GM23248 (cell line): ENCODE data around the gene MRM2.

Source experiments
- EZH2 ChIP-seq: fragments of 200-600 bp; sonication (generic); IDR thresholded peaks from 2 replicates; pipeline ENCODE4 v1.6.1; 2018; ENCODE audit warnings: antibody characterized with exemption, mild to moderate bottlenecking; ENCODE audit not compliant: insufficient read depth, poor library complexity, severe bottlenecking
- EZH2phosphoT487 ChIP-seq: fragments of 200-600 bp; sonication (generic); IDR thresholded peaks from 2 replicates; pipeline ENCODE4 v1.6.1; 2018; ENCODE audit warnings: antibody characterized with exemption, moderate library complexity, mild to moderate bottlenecking, low read depth; ENCODE audit not compliant: insufficient read depth

DNA sequence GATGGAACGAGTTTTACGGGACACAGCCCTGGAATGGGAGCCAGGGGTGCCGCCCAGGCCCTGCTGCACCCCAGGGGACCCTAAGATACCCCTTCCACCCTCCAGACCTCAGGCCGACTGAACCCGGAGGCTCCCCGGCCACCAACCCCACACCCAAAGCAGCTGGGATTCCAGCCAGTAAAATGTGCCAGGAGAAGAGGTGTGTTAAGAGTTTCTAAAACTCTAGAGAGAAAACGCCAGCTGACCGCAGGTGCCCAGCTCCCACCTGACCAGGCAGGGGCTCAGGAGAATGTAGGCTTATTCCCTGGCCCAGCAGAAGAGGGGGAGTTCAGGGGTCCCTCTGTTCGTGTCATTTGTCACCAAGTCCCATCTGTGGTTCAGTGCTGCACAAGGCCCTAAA lies 17.5 kb upstream of the MRM2 start:
- TF ChIP-seq EZH2phosphoT487 (no peak), EZH2 (no peak)
